Measurements from ENCODE around the gene TYMS.

GRCh38 chr18:679516-679915 lies 22.1 kb downstream of the TYMS start:
- TF ChIP-seq CTCF (IDR thresholded peaks at IDR 0.05; ENCODE audit: low read depth, low read length) (no peak), EZH2phosphoT487 (IDR thresholded peaks at IDR 0.05; ENCODE audit: low read depth) (no peak)

Measured in OCI-LY3 (cell line).